SH-SY5Y (cell line): Measurements from ENCODE around the gene DISP2.

Experiments
- GATA2 ChIP-seq: IDR thresholded peaks from 2 replicates; pipeline ENCODE4 v1.6.1; 2011; ENCODE audit warnings: mild to moderate bottlenecking, low read depth, low read length
- GATA3 ChIP-seq: IDR thresholded peaks from 2 replicates; pipeline ENCODE4 v1.6.1; 2011; ENCODE audit warnings: low read depth, mild to moderate bottlenecking, low read length, moderate library complexity

GRCh38 chr15:40414816-40415215 lies 56.8 kb downstream of the DISP2 start:
- TF ChIP-seq GATA3, result no peak
- no peak for TF ChIP-seq GATA2
